Hepatocyte (in vitro differentiated cells): ENCODE results near the gene LGALS12. TPM values are rescaled to one million over a fixed set of nuclear protein-coding genes. Genes with fewer than 3 reads are reported as not detected.

Experiments used
- DNase-seq: peaks from one replicate; pipeline ENCODE4 v3.0.0-alpha.2; 2016; ENCODE audit warnings: low spot score
- H2AFZ ChIP-seq: fragments of 200-600 bp; sonication (generic); 2 replicates; pipeline ENCODE4 v1.6.0; 2016; ENCODE audit warnings: antibody characterized with exemption, mild to moderate bottlenecking
- H3K27ac ChIP-seq: fragments of 200-600 bp; sonication (generic); 2 replicates; pipeline ENCODE4 v1.5.1; 2016; ENCODE audit warnings: mild to moderate bottlenecking
- H3K27me3 ChIP-seq: fragments of 200-600 bp; sonication (generic); 2 replicates; pipeline ENCODE4 v1.6.1; 2016
- H3K36me3 ChIP-seq: fragments of 200-600 bp; sonication (generic); replicated peaks from 2 replicates; pipeline ENCODE4 v1.5.1; 2016; ENCODE audit warnings: low read depth; ENCODE audit not compliant: insufficient read depth
- H3K4me1 ChIP-seq: fragments of 200-600 bp; sonication (generic); 2 replicates; pipeline ENCODE4 v1.5.1; 2016; ENCODE audit warnings: mild to moderate bottlenecking, moderate library complexity; ENCODE audit not compliant: insufficient read depth
- H3K4me2 ChIP-seq: fragments of 200-600 bp; sonication (generic); 2 replicates; pipeline ENCODE4 v1.6.0; 2016
- H3K4me3 ChIP-seq: fragments of 200-600 bp; sonication (generic); 2 replicates; pipeline ENCODE4 v1.5.1; 2016; ENCODE audit warnings: mild to moderate bottlenecking
- H3K79me2 ChIP-seq: fragments of 200-600 bp; sonication (generic); 2 replicates; pipeline ENCODE4 v1.6.0; 2017; ENCODE audit warnings: mild to moderate bottlenecking
- H3K9me2 ChIP-seq: fragments of 200-600 bp; sonication (generic); replicated peaks from 2 replicates; pipeline ENCODE4 v1.6.0; 2017; ENCODE audit warnings: mild to moderate bottlenecking; ENCODE audit not compliant: insufficient read depth
- H3K9me3 ChIP-seq: fragments of 200-600 bp; sonication (generic); 2 replicates; pipeline ENCODE4 v1.5.1; 2016; ENCODE audit warnings: low read depth, mild to moderate bottlenecking
- H4K20me1 ChIP-seq: fragments of 200-600 bp; sonication (generic); 2 replicates; pipeline ENCODE4 v1.6.0; 2016; ENCODE audit warnings: mild to moderate bottlenecking; ENCODE audit not compliant: insufficient read depth, poor library complexity, severe bottlenecking
- CTCF ChIP-seq: fragments of 200-600 bp; sonication (generic); IDR thresholded peaks from 2 replicates; pipeline ENCODE4 v1.5.1; 2016; ENCODE audit warnings: antibody characterized with exemption, mild to moderate bottlenecking; ENCODE audit not compliant: poor library complexity
- EZH2 ChIP-seq: fragments of 200-600 bp; sonication (generic); IDR thresholded peaks from 2 replicates; pipeline ENCODE4 v1.6.1; 2016; ENCODE audit warnings: antibody characterized with exemption, mild to moderate bottlenecking, borderline replicate concordance
- EZH2phosphoT487 ChIP-seq: fragments of 200-600 bp; sonication (generic); IDR thresholded peaks from one replicate; pipeline ENCODE4 v1.6.1; 2018; ENCODE audit warnings: antibody characterized with exemption, mild to moderate bottlenecking, low read depth, moderate library complexity; ENCODE audit not compliant: unreplicated experiment, severe bottlenecking
- WGBS: methylation state at CpG from one replicate; pipeline ENCODE4 v1.1.6; 2016; ENCODE audit warnings: low lambda C conversion rate; ENCODE audit errors: missing lambda C conversion rate; 5-methylcytosine and 5-hydroxymethylcytosine counted together
- polyA plus RNA-seq: library from polyadenylated mRNA; unstranded; fragments of >200 nt; fragmentation: Nextera tagmentation; extraction: Ambion mirVana; gene quantifications from 2 replicates; pipeline ENCODE4 v1.2.1, GENCODE V29; 2016
- total RNA-seq: library from RNA; depleted of rRNA; stranded (reverse); fragments of >200 nt; gene quantifications from 2 replicates; pipeline ENCODE4 v1.2.3, GENCODE V29; 2014

The LGALS12 gene
- total and polyA plus RNA-seq, 2 experiments from 2014 or later = not detected

GRCh38 chr11:63501236-63501635, 4.6 kb upstream of the LGALS12 start:
- peaks cover 5% of the 10 kb centered on the region for H3K4me1 ChIP-seq
- H3K9me3 ChIP-seq = no peaks in the 10 kb centered on the region
- no peak overlapping the region for H2AFZ ChIP-seq
- H3K9me2 ChIP-seq = no peaks in the 10 kb centered on the region
- no peaks in the 10 kb centered on the region for H3K36me3 ChIP-seq
- H3K27ac ChIP-seq = no peak overlapping the region
- no peaks in the 10 kb centered on the region for H3K79me2 ChIP-seq
- H3K4me2 ChIP-seq = no peak overlapping the region
- TF ChIP-seq EZH2phosphoT487 = no peak
- TF ChIP-seq EZH2 = no peak
- TF ChIP-seq CTCF = no peak
- no peak for DNase-seq
- H4K20me1 ChIP-seq = no peaks in the 10 kb centered on the region
- H3K4me3 ChIP-seq = no peak overlapping the region
- no peaks in the 10 kb centered on the region for H3K27me3 ChIP-seq
- 10% methylated on average over 1 of the region's 1 CpG for WGBS

- no peaks in the 10 kb centered on the region for H3K27me3 ChIP-seq
- H3K9me3 ChIP-seq = no peaks in the 10 kb centered on the region
- H4K20me1 ChIP-seq = no peaks in the 10 kb centered on the region
- H3K4me2 ChIP-seq = no peak overlapping the region
- no peaks in the 10 kb centered on the region for H3K9me2 ChIP-seq
- no peak overlapping the region for H3K27ac ChIP-seq
- no peak for TF ChIP-seq CTCF
- TF ChIP-seq EZH2 = no peak
- TF ChIP-seq EZH2phosphoT487 = no peak
- WGBS = 51% methylated on average over 2 of the region's 2 CpGs
- no peaks in the 10 kb centered on the region for H3K36me3 ChIP-seq
- H3K4me1 ChIP-seq = peaks cover 5% of the 10 kb centered on the region
- no peaks in the 10 kb centered on the region for H3K79me2 ChIP-seq
- DNase-seq = no peak
- no peak overlapping the region for H2AFZ ChIP-seq
- H3K4me3 ChIP-seq = no peak overlapping the region
These were observed 3.5 kb upstream of the LGALS12 start for GRCh38 chr11:63502252-63502820.

- H3K27ac ChIP-seq = no peak overlapping the region
- WGBS = 85% methylated on average over 6 of the region's 6 CpGs
These were observed 2.4 kb upstream of the LGALS12 start for GRCh38 chr11:63503492-63503891.

More at GRCh38 chr11:63503492-63503891, 2.4 kb upstream of the LGALS12 start:
- Histone ChIP-seq H3K79me2 (no peaks in the 10 kb centered on the region), H3K4me3 (no peak overlapping the region), H3K9me2 (no peaks in the 10 kb centered on the region), H3K4me2 (no peak overlapping the region), H2AFZ (no peak overlapping the region), H3K9me3 (no peaks in the 10 kb centered on the region), H3K4me1 (peaks cover 5% of the 10 kb centered on the region), H3K36me3 (no peaks in the 10 kb centered on the region), H3K27me3 (no peaks in the 10 kb centered on the region), H4K20me1 (no peaks in the 10 kb centered on the region)
- TF ChIP-seq EZH2 (no peak), EZH2phosphoT487 (no peak), CTCF (no peak)
- DNase-seq = no peak
